ENCODE results near the gene ZNF107.
"Not testable (repeated sequence)": the region's sequence is repeated elsewhere in the genome, so short reads cannot be mapped to it uniquely, and the experiment has no call there.

Gene ZNF107

DNA sequence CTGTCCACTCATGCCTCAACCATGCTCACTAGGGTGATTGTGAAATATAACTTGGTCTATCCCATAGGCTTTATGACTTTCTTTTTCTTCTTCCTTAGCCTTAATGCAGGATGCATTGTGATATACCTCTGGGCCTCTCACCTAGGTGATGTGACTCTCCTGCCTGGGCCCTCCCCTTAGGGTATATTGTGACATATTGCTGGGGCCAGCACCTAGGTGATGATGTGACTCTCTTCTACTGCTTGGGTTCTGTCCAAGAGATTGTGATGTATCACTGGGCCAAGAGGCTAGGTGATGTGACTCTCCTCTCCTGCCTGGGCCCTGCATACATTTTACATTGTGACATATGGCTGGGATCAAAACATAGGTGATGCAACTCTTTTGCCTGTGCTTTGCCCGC, 14.7 kb upstream of the ZNF107 start:
- no peak for DNase-seq

DNA sequence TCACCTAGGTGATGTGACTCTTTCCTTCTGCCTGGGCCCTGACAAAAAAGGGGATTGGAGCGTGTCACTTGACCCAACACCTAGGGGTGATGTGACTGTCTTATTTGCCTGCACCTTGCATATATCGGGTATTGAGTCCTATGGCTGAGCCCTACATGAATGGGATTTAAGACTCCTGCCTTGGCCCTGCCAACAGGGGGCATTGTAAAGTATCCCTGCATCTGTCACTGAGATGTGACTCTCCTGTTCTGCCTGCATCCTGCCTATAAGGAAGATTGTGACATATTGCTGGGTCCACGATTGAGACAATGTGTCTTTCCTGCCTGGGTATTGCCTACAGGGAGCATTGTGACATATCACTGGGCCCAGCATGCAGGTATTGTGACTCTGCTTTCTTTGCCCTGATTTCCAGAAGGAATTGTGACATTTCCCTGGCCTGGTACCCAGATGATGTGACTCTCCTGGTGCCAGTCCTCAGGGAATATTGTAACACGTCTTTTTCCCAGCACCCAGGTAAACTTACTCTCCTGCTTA, 14.2 kb upstream of the ZNF107 start:
- no peak for DNase-seq

DNA sequence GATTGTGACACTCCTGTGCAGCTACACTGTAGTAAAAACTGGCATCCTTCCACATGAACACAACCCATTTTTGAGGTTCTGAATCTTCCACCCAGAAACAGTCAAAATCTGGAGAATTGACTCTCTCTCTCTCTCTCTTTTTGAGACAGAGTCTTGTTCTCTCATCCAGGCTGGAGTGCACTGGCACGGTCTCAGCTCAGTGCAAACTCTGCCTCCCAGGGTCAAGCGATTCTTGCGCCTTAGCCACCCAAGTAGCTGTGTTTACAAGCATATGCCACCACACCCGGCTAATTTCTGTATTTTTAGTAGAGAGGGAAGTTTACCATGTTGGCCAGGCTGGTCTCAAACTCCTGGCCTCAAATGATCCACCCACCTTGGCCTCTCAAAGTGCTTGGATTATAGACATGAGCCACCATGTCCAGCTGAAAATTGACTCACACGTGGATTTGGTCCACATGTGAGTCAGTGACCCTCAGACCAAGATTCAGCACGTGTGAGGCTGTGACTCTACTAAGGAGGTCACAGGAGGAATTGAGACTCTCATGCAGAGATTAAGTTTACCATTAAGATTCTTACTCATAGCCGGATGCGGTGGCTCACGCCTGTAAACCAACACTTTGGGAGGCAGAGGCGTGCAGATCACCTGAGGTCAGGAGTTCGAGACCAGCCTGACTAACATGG, 12.1 kb upstream of the ZNF107 start:
- DNase-seq: no peak

DNA sequence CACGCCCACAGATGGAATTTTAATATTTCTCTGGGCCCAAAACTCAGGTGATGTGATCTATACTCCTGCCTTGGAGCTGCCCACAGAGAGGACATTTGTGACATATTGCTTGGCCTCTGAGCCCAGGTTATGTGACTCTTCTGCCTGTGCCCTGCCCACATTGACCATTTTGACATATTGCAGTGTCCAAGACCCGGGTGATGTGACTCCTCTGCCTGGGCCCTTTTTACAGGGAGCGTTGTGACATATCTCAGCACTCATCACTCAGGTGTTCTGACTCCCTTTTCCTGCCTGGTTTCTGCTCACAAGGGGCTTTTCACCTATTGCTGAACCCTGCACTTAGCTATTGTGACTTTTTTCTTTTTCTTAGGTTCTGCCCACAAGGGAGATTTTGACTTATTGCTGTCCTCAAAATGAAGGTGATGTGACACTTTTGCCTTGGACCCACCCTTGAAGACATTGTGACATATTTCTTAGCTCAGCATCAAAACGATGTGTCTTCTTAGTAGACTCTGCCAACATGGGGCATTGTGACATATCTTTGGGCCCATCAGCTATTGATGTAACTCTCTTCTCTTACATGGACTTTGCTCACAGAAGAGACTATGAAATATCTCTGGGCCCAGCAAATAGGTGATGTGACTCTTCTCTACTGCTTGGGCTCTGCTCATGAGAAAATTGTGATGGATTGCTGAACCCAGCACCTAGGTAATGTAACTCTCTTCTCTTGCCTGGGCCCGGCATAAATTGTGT, 11.0 kb upstream of the ZNF107 start:
- DNase-seq: no peak

DNA sequence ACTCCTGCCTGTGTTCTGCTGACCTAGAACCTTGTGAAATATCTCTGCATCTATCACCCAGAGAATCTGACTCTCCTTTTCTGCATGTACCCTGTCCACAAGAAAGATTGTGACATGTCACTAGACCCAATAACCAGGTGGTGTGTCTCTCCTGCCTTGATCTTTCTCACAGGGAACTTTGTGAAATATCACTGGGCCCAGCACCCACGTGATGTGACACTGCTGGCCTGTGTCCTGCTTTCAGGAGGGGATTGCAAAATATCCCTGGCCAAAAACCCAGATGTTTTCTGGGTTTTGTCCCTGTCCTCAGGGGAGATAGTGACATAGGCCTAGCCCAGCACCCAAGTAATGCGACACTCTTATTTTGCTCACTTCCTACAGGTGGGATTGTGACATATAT, 10.1 kb upstream of the ZNF107 start:
- DNase-seq: no peak

DNA sequence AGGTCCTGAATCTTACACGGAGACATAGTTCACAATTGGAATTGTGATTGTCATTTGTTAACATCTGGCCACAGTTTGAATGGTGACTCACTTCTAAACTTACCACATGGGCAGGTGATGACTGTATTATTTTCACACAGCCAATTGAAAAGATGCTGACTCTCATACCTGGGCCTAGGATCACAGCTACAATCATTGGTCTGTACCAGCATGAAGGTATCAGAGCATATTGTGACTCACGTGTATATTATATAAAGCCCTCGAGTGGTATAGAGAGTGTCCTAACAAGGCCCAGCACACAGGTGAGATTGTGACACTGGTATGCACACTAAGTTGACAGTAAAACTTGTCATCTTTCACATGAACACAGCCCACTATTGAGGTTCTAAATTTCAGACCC, 9.4 kb upstream of the ZNF107 start:
- no peak for DNase-seq

DNA sequence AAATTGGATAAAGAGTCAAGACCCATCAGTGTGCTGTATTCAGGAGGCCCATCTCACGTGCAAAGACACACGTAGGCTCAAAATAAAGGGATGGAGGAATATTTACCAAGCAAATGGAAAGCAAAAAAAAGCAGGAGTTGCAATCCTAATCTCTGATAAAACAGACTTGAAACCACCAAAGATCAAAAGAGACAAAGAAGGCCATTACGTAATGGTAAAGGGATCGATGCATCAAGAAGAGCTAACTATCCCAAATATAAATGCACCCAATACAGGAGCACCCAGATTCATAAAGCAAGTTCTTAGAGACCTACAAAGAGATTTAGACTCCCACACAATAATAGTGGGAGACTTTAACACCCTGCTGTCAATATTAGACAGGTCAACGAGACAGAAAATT, 3.8 kb upstream of the ZNF107 start:
- not testable (repeated sequence) for DNase-seq

DNA sequence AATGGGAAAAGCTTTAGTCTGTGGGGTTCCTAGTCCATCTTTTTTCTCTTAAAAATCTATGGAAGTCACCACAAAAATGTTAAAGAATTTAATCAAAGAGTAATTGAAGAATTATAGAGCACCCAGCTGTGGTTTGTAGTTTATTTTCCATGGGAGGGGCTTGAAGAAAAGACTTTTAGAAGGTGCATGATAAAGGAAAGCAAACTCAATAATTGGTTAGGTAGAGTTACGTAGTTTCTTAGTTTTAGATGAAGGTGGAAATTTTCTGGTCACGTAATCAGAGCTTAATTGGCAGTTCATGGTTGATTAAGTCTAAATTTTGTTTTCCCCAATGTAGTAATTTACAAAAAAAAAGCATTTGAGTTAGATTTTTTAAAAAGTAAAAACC, 724 bp downstream of the ZNF107 start:
- no peak for DNase-seq

DNA sequence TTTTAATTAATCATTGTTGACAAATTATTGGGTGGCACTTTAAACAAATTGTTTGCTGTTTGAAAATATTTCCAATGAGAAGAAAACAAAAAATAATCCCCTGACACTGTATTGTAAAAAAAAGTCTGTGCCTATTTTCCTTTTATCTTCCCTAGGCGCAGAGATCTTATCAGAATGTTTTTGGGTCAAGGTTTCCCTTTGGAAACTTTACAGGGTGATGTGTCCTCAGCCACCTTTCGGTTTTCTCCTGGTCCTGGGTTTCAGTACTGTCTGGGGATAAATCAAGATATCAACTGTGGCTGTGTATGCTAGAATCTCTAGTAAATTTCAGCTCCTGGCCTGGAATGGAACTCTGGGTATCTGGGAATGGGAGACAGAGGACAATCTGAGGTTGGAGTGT, 1.4 kb downstream of the ZNF107 start:
- DNase-seq: no peak

DNA sequence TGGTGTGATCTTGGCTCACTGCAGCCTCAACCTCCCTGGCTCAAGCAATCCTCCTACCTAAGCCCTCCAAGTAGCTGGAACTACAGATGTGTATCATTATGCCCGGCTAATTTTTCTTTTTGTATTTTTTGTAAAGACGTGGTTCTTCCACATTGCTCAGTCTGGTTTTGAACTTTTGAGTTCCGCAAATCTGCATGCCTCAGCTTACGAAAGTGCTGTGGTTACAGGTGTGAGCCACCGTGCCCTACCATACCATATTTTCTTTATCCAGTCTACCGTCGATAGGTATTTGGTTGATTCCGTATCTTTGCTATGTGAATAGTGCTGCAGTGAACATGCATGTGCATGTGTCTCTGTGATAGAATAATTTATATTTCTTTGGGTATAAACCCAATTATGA, 6.5 kb downstream of the ZNF107 start:
- DNase-seq: no peak

DNA sequence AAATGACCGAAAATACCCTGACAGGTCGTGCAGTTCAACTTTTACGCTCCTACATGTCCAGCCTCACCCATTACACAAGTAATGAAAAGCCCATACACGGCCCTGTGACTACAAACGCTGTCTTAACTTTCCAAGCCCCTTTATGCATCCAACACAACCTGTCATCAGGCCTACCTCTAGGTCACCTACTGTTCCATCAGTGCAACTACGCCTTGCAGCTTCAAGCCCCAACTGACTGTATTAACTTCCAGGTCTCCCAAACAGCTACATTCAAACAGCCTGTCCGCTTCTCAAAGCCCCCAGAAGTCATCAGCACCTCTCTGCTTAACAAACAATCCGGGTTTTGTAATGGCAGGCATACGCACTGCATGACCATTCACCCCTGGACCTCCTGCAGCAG, 19.2 kb downstream of the ZNF107 start:
- DNase-seq: no peak

DNA sequence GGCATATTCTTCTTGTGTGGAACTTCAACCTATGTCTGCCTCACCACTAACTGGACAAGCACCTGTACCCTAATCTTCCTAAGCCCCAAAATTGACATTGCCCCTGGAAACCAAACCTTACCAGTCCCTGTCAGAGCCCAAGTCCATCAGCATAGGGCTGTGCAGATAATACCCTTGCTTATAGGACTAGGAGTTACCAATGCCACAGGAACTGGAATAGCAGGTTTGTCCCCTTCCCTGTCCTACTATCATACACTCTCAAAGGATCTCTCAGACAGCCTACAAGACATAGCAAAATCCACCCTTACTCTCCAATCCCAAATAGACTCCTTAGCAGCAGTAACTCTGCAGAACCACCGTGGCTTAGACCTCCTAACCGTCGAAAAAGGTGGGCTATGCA, 19.8 kb downstream of the ZNF107 start:
- DNase-seq: no peak

DNA sequence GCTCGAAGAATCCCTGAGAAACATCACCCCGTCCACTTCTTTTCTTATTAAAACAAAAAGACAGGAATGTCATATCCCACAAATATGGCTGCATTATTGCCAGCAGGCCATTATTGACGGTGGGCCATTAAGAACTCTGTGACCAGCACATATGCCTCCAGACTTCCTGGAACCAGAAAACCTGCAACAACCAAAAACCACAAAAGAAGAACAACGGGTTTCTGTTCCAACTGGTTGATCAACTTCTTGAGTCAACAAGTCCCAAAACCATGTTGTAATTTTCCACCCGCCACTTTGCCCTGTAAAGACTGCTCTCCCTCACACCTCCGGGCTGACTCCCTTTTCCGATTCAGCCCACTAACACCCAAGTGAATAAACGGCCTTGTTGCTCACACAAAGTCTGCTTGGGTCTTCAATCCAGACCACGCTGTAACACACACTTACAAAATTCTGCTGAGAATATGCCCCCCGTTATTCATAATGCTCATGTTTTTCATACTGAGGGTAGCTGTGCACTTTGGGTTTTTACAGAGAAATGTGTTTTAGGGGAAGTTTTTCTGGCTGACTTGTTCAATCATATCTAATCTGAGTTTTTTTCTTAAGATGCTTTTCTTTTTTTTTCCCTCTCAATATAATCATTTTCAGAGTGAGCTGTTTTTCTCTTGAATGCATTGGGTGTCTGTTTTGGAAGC, 20.7 kb downstream of the ZNF107 start:
- DNase-seq: no peak

DNA sequence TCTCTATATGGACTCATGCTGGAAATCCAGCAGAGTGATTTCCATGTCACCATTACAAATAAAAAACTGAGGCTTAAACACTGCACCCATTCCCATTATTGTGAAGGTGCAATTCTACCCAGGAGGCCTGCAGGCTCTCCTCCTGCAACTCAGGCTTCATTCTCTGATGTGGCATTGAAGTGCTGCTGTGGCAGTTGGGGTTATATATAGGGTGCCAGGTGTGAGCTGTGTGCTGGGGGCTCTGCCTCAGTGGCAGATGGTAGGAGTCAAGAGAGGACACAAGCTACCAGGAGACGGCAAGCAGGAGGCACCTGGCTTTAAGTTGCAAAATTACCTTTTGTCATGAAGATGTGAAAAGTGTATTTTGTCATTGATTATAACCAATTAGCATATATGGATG, 21.3 kb downstream of the ZNF107 start:
- DNase-seq: no peak

DNA sequence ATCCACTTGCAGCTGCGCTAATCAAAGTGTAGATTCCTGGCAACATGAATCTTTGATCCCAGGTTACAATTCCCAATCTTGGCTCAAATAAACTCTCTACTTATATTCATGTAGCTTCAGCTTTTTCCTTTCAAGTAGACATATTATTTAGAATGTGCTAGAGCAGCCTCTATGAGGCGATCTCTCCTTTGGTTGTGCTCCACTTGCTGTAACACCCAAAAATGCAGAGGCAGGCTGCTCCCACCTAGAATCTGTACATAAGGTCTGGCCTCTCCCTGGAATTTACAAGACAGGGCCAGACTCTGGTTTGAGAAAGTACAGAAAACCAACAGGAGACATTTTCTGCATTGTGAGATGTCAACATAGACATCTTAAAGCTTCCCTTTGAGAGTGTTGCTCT, 23.1 kb downstream of the ZNF107 start:
- DNase-seq: no peak

DNA sequence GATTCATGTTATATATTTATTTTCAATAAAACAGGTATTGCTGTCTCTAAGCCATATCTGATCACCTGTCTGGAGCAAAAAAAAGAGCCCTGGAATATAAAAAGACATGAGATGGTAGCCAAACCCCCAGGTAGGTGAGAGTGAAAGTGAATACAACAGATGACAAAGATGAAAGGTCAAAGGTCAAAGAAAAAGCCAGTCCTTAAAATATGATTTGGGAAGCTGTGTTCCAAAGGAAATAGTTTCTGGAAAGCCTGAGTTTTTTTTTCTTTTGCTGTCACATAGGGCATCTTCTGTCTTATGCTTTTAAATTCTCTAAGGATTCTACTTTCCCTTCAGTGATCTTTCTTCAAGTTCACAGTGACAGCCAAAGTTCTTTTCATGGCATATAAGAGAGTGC, 25.9 kb downstream of the ZNF107 start:
- no peak for DNase-seq

DNA sequence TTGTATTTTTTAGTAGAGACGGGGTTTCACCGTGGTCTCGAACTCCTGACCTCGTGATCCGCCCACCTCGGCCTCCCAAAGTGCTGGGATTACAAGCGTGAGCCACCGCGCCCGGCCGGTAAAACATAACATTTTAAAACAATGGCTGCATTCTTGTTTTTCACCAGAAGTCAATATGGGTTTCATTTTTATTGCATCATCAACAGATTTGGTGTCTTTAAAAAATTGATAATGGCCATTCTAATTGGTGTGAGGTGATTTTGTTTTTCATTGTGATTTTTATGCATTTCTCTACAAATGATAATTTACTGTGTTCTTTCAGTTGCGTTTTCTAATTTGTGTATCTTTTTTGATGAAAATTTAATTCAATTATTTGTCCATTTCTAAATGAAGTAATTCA, 31.9 kb downstream of the ZNF107 start:
- DNase-seq: not testable (repeated sequence)

DNA sequence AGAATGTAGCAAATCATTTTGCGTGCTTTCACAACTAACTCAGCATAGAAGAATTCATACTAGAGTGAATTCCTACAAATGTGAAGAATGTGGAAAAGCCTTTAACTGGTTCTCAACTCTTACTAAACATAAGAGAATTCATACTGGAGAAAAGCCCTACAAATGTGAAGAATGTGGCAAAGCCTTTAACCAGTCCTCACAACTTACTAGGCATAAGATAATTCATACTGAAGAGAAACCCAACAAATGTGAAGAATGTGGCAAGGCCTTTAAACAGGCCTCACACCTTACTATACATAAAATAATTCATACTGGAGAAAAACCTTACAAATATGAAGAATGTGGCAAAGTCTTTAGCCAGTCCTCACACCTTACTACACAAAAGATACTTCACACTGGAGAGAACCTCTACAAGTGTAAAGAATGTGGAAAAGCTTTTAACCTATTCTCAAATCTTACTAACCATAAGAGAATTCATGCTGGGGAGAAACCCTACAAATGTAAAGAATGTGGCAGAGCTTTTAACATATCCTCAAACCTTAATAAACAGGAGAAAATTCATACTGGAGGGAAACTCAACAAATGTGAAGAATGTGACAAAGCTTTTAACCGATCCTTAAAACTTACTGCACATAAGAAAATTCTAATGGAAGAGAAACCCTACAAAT, 40.8 kb downstream of the ZNF107 start:
- no peak for DNase-seq

DNA sequence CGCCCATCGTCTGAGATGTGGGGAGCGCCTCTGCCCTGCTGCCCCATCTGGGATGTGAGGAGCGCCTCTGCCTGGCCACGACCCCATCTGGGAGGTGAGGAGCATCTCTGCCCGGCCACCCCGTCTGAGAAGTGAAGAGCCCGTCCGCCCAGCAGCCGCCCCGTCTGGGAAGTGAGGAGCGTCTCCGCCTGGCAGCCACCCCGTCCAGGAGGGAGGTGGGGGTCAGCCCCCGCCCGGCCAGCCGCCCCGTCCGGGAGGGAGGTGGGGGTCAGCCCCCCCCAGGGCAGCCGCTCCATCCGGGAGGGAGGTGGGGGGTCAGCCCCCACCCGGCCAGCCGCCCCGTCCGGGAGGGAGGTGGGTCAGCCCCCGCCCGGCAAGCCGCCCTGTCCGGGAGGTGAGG, 52.0 kb downstream of the ZNF107 start:
- not testable (repeated sequence) for DNase-seq

DNA sequence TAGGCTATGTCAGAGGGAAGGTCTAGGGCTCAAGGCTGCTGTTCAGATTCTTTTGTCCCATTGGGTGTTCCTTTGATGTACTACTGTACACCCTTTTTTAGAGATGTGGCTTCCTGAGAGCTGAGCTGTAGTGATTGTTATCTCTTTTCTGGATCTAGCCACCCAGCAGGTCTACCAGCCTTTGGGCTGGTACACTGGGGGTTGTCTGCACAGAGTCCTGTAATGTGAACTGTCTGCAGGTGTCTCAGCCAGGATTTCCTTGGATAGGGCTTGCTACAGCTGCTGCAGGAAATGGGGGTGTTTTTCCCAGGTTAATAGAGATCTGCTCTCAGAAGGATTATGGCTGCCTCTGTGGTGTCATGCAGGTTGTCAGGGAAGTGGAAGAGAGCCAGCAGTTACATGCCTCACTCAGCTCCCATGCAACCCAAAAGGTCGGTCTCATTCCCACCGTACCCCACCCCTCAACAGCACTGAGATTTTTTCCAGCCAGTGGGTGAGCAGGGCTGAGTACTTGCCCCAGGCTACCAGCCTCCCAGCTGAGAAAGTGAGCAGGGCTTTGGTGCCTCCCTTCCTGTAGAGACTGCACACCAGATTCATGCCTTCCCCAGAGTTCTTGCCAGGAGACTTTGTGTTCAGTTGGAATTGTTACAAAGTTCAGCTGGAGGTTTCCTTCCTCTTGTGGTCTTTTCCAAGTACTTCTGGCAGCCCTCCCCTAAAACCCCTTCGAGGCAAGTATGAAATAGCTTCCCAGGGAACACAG, 63.3 kb downstream of the ZNF107 start:
- DNase-seq: no peak

DNA sequence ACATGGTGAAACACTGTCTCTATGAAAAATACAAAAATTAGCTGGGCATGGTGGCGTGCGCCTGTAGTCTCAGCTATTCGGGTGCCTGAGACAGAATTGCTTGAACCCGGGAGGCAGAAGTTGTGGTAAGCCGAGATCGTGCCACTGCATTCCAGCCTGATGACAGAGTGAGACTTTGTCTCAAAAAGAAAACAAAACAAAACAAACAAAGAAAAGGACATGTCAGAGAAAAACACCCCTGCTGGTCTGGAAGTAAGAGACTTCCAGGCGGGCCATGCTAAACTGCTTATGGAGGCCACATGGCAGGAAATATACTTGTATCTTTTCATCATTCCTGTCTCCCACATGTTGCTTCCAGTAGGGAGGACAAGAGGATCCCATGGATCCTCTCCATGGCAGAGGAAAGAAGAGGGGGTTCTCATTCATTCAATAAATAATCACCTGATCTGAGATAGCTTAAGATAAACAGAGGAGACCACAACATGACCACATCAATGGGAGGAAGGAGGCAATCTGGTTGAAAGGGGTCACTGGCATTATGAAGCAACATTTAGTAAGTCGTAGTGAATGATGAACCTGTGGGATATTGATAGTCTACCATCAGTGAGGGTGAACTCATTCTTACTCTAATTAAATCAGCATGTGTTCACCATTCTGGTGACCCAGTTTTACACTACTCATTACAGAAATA, 67.8 kb downstream of the ZNF107 start:
- no peak for DNase-seq

DNA sequence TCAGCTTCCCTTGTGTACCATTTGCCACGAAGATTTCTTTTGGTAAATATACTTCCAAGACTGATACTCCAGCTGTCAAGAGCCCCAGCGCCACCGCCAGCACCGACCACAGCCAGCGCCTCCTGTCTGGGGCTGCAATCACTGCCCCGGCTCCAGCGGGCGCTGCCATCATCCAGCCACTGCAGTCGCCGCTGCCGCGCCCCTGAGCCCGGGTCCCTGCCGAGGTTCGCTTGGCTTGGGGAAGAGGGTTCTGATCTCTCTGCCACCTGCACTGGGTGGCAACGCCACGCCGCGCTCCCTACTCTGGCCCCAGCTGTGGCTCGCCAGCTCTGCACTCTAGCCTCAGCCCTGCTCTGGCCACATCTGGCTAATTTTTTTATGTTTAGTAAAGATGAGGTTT, 70.6 kb downstream of the ZNF107 start:
- DNase-seq: no peak
